HG02943 (cell line): Measurements from ENCODE around the gene SSR2.
A peak's percentile ranks its signal among the peaks of the same experiment; 100 is the strongest.
"Not testable (repeated sequence)": the region's sequence is repeated elsewhere in the genome, so short reads cannot be mapped to it uniquely, and the experiment has no call there.

Experiments used
- ATAC-seq: cut with Tn5 transposase; IDR thresholded peaks from one replicate; pipeline ENCODE4 v1.9.1; 2021; ENCODE audit warnings: mild to moderate bottlenecking, low read depth, moderate library complexity; ENCODE audit not compliant: unreplicated experiment

Gene SSR2

DNA sequence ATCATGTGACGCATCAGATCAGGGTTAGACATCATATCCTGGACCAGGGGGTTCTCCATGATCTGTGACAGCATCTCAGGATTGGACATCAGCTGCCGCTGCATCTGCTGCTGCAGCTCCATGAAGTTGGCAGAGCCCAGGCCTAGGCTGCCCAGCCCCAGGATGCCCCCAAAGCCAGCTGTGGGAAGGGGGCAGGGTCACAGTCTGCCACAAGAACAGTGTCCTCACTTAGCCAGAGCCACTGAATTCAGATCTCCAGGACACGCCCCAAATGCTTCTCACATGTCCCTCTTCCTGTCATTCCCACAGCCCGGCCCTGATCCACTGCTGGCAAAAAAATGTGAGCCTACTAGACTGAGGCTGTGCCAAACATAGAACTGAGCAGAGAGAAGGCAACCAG lies 29.6 kb upstream of the SSR2 start:
- no peak for ATAC-seq

- no peak for ATAC-seq
These were observed 28.0 kb upstream of the SSR2 start for GRCh38 chr1:156048663-156049258.

- ATAC-seq: no peak
These were observed 24.3 kb upstream of the SSR2 start for GRCh38 chr1:156045076-156045475.

DNA sequence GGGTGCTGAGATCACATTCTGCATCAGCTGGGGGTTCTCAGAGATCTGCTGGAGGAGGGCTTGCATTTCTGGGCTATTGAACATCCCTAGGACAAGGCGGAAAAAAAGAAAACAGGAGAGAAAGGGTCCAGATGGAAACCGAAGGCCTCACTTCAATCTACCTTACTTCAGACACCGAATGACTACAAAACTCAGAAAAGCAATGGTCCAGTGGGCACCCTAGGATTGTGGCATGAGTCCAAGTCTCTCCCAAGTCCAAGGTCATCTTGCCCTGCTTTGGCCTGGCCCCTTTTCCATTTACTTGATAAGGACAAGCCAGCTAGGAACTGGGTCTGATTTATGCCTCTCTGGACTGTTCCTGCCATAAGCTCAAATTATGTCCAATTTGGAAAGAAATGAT lies 22.1 kb upstream of the SSR2 start:
- ATAC-seq: no peak

- ATAC-seq: not testable (repeated sequence)
These were observed 14.2 kb upstream of the SSR2 start for GRCh38 chr1:156034991-156035390.

GRCh38 chr1:156033011-156033410 lies 12.3 kb upstream of the SSR2 start:
- no peak for ATAC-seq

GRCh38 chr1:156026588-156026987 lies 5.8 kb upstream of the SSR2 start:
- ATAC-seq: no peak

- no peak for ATAC-seq
These were observed 5.1 kb upstream of the SSR2 start for GRCh38 chr1:156025876-156026275.

GRCh38 chr1:156024801-156025200 lies 4.0 kb upstream of the SSR2 start:
- ATAC-seq: no peak

DNA sequence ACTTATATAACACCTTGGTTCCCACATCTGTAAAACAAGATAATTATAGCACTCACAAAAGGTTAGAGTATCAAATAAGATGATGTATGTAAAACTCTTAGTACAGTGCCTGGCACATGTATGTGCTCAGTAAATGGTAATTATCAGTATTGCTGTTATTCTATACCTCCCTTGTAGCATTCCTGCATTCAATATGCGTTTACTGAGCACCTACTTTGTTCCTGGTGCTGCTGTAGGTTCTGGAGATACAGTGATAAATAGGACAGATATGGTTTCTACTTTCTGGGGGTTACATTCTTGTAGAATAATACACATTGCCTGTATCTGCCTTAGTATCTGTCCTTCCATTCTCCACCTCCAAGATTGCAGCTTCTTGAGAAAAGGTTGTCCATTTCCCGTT lies 1.2 kb upstream of the SSR2 start:
- no peak for ATAC-seq

GRCh38 chr1:156021093-156021428 lies 310 bp upstream of the SSR2 start:
- ATAC-seq: no peak

- ATAC-seq: no peak
These were observed 832 bp downstream of the SSR2 start for GRCh38 chr1:156019946-156020292.

DNA sequence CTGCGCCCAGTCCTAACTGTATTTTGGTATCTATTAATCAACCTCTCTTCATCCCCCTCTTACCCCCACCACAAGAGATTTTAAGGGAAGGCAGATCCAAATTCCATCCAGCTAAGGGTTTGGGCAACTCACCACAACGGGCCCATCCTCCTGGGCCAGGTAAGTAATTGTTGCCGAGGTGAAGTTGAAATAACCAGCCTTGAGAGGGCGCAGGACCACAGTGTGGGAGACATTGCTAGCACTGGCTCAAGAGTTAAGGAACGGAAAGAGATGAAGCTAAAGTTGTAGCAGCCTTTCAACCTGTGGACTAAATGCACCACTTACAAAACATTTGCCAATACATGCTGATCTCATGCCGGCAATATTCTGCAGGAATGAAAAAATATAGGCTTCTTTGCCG lies 5.9 kb downstream of the SSR2 start:
- no peak for ATAC-seq

GRCh38 chr1:156012051-156012817 lies 8.5 kb downstream of the SSR2 start:
- ATAC-seq: peak; percentile 70

GRCh38 chr1:156009404-156009803 lies 11.3 kb downstream of the SSR2 start:
- ATAC-seq: no peak

DNA sequence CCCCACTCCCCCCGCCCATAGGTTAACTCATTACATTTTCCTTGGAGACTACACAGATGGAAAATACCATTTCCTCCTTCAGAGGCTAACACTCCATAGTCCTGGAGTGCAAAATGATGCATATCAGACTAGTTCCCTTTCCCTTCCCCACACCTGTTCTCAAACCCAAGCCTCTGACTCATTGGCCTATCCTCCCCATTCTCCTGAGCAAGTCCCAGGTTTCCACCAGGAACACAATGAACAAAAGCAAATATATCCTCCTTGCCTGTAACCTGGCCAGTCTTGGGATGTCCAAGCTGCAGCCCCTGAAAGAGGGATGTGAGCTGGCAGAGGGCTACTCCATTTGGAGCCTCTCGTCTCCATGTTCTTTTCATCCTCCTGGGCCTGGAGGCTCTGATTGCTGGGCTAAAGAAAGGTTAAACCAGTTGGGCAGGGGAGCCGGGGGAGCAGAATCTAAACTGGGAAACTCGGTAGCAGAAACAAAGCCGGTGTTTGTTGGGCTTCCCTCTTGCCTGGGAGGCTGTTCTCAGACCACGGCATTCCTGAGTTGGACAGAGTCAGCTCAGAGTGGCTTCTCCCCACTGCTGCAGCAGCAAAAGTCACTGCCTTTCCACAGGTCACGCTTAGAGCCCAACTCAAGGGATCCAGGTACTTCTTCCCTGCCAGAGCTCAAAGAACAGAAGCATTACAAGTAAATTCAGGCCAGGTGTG lies 13.9 kb downstream of the SSR2 start:
- no peak for ATAC-seq

- ATAC-seq: no peak
These were observed 15.7 kb downstream of the SSR2 start for GRCh38 chr1:156004843-156005584.

GRCh38 chr1:156003923-156004188 lies 16.9 kb downstream of the SSR2 start:
- ATAC-seq: no peak

- ATAC-seq: no peak
These were observed 18.4 kb downstream of the SSR2 start for GRCh38 chr1:156002188-156002911.

DNA sequence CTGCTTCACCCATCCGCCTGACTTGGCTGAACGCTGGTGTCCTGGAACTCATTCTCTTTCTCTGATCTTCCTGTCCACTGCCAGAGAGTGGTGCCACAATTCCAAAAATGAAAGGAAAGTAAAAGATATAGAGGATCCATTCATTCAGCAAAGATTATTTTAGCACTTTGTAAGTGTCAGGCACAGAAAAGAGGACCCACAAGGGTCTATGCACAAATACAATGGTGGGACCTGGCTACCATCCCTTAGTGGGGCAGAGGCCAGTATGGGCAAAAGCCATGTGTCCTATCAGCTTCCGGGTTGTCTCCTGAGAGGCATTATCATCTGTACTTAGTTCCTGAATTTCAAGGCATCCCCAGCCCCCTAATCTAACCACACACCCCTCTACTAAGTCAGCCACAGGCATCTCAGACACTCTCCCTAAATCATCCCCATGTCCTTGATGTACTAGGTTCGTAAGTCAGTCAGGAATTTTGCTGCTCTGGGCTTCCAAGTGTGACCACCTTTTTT lies 19.0 kb downstream of the SSR2 start:
- ATAC-seq: no peak
